Measurements from ENCODE around the gene IGFBP4.

DNA sequence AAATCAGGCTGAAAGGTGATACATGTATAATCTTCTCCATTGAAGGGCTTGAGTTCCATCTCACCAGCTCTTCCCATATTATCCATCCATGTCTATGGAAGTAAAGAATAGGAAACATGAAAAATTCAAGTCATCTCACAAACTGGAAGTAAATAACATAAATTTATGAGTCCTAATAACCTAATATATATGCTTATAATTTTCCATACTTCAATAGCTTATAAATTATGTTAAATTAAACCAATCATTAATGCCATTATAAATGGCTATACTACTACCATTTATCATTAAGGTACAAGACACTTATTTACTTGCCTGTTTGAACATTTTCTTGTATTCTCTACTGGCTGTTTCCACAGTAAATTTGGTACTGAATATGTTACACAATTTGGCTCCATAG lies 30.4 kb upstream of the IGFBP4 start:
- TF ChIP-seq, protein P1, sequence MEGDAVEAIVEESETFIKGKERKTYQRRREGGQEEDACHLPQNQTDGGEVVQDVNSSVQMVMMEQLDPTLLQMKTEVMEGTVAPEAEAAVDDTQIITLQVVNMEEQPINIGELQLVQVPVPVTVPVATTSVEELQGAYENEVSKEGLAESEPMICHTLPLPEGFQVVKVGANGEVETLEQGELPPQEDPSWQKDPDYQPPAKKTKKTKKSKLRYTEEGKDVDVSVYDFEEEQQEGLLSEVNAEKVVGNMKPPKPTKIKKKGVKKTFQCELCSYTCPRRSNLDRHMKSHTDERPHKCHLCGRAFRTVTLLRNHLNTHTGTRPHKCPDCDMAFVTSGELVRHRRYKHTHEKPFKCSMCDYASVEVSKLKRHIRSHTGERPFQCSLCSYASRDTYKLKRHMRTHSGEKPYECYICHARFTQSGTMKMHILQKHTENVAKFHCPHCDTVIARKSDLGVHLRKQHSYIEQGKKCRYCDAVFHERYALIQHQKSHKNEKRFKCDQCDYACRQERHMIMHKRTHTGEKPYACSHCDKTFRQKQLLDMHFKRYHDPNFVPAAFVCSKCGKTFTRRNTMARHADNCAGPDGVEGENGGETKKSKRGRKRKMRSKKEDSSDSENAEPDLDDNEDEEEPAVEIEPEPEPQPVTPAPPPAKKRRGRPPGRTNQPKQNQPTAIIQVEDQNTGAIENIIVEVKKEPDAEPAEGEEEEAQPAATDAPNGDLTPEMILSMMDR (conservative IDR thresholded peaks at IDR 0.05 in 1 of 2, IDR thresholded peaks at IDR 0.05 in 1 of 2; ENCODE audit: extremely low read depth in 1 of 2, insufficient read depth in 1 of 2, low read depth in 1 of 2, low read length in 2 of 2) = no peak
- TF ChIP-seq EZH2 (IDR thresholded peaks at IDR 0.05; ENCODE audit: borderline replicate concordance, low read length) = no peak

All from mammary epithelial cell (primary cell).